Measurements from ENCODE around the gene EVI5L.

- TF ChIP-seq POLR2A (IDR thresholded peaks at IDR 0.05; ENCODE audit: low read length) (no peak), GATA1 (IDR thresholded peaks at IDR 0.05; ENCODE audit: low read depth, low read length) (no peak)
Measured at GRCh38 chr19:7855426-7856108, 25.5 kb downstream of the EVI5L start.

Data from erythroblast (primary cell).